Measurements from ENCODE around the gene SIRPG.

The SIRPG gene

DNA sequence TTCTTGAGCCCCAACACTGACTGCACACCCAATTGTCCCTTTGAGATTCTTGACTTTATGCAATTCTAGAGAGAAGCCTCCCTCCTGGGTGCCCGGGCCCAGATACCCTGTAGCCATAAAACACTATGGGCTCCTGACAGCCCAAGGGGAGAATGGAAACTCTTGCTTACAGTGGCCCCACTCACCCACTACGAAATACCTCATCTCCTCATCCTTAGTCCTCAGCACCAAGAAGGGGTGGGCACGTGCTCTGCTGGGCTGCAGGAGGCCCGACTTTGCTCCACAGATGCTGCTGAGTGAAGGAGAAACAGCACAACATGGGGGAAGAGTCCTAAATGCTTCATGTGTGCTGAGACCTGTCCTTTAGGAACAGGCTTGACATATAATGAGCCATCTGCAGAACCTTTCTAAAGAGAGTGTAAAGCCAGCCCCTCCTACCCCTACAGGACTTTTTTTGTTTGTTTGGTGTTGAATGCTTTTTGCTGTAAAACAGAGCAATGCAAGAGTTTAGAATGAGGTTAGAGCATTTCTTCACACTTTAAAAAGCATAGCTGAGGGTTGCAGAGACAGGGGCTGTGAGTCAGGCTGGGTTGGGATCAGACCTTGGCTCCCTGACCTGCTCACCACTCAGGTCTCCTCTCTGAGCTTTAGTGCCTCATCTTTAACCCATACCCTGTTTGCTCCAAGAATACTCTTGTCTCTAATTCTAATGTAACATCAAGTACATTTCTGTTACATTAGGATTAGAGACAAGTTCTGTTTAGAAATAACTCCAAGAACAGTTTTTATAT, 17.6 kb upstream of the SIRPG start:
- no peaks in the 10 kb centered on the region for H3K27me3 ChIP-seq (ENCODE audit: insufficient read depth, low read length, poor library complexity)
- H2BK5ac ChIP-seq (ENCODE audit: low read length), result no peak overlapping the region
- H3K56ac ChIP-seq (ENCODE audit: low read length), result no peak overlapping the region
- no peak overlapping the region for H3K4me2 ChIP-seq (ENCODE audit: low read length)
- H3K4ac ChIP-seq (ENCODE audit: low read depth, low read length), result no peak overlapping the region
- no peaks in the 10 kb centered on the region for H3K4me1 ChIP-seq (ENCODE audit: control insufficient read depth, low read depth, low read length)
- no peak overlapping the region for H4K5ac ChIP-seq (ENCODE audit: low read length)
- H3K23ac ChIP-seq (ENCODE audit: low read length), result no peak overlapping the region
- H3K36me3 ChIP-seq (ENCODE audit: control insufficient read depth, insufficient read depth, low read length), result no peaks in the 10 kb centered on the region
- H3K4me3 ChIP-seq (ENCODE audit: low read length), result no peak overlapping the region
- DNase-seq, result no peak
- no peak overlapping the region for H2AK5ac ChIP-seq (ENCODE audit: low read length)
- WGBS (ENCODE audit: extremely low coverage, insufficient coverage, low lambda C conversion rate), result no CpG with 5 or more reads among the region's 4 CpGs
- no peaks in the 10 kb centered on the region for H3K79me1 ChIP-seq (ENCODE audit: low read length)
- H2BK15ac ChIP-seq (replicated peaks; ENCODE audit: low read depth), result no peak overlapping the region
- H3K27ac ChIP-seq (ENCODE audit: low read depth, low read length), result no peak overlapping the region
- no peak overlapping the region for H3K18ac ChIP-seq (ENCODE audit: low read length)
- H3K79me2 ChIP-seq (ENCODE audit: control insufficient read depth, insufficient read depth, low read length), result no peaks in the 10 kb centered on the region
- H4K8ac ChIP-seq (ENCODE audit: low read depth, low read length), result no peak overlapping the region
- no peak overlapping the region for H2BK120ac ChIP-seq (ENCODE audit: low read depth, low read length)
- H3K9ac ChIP-seq (ENCODE audit: low read length), result no peak overlapping the region

DNA sequence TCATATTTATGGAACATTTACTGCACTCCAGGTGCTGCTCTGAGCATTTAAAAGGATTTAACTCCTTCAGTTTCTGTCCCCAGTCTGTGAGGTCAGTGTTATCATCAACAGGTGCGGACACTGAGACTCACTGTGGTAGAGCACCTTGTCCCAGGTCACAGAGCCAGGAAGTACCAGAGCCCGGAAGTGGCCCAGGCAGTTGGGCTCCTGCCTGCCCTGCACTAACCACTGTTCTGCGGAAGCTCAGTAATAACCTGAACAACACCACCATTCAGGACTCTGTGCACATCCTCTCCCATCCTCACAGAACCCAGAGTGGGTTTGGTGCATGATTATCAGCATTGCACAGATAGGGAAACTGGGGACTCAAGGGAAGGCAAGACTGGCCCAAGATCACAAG, 16.8 kb upstream of the SIRPG start:
- Histone ChIP-seq H3K4me3 (ENCODE audit: low read length) (no peak overlapping the region), H3K27me3 (ENCODE audit: insufficient read depth, low read length, poor library complexity) (no peaks in the 10 kb centered on the region), H3K79me2 (ENCODE audit: control insufficient read depth, insufficient read depth, low read length) (no peaks in the 10 kb centered on the region), H4K5ac (ENCODE audit: low read length) (no peak overlapping the region), H3K18ac (ENCODE audit: low read length) (no peak overlapping the region), H3K56ac (ENCODE audit: low read length) (no peak overlapping the region), H2BK5ac (ENCODE audit: low read length) (no peak overlapping the region), H3K79me1 (ENCODE audit: low read length) (no peaks in the 10 kb centered on the region), H3K27ac (ENCODE audit: low read depth, low read length) (no peak overlapping the region), H3K4me1 (ENCODE audit: control insufficient read depth, low read depth, low read length) (no peaks in the 10 kb centered on the region), H2BK15ac (replicated peaks; ENCODE audit: low read depth) (no peak overlapping the region), H2AK5ac (ENCODE audit: low read length) (no peak overlapping the region), H3K4me2 (ENCODE audit: low read length) (no peak overlapping the region), H3K4ac (ENCODE audit: low read depth, low read length) (no peak overlapping the region), H4K8ac (ENCODE audit: low read depth, low read length) (no peak overlapping the region), H3K9ac (ENCODE audit: low read length) (no peak overlapping the region), H3K36me3 (ENCODE audit: control insufficient read depth, insufficient read depth, low read length) (no peaks in the 10 kb centered on the region), H2BK120ac (ENCODE audit: low read depth, low read length) (no peak overlapping the region), H3K23ac (ENCODE audit: low read length) (no peak overlapping the region)
- DNase-seq, result no peak
- WGBS (ENCODE audit: extremely low coverage, insufficient coverage, low lambda C conversion rate), result no CpG with 5 or more reads among the region's 3 CpGs

DNA sequence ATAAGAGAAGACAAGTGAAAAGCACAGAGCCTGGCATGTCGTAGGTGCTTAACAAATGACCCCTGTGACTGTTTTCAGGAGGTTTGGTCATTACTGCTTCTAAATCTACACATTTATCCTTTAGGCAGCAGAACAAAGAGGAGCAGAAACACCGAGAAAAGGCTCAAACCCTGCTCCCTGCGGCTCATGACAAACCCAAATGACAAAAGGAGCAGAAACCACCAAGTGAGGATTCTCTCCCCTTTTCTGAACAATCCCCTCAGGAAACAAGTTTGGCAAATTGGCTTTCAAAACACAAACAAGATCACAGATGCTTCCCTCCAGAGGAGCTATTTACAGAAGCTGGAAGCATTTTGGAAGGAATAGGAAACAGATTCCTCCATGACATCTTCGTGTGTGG, 15.8 kb upstream of the SIRPG start:
- WGBS (ENCODE audit: extremely low coverage, insufficient coverage, low lambda C conversion rate), result no CpG with 5 or more reads among the region's 4 CpGs
- H2AK5ac ChIP-seq (ENCODE audit: low read length), result no peak overlapping the region
- DNase-seq, result no peak
- no peak overlapping the region for H3K4me2 ChIP-seq (ENCODE audit: low read length)
- no peak overlapping the region for H3K4me3 ChIP-seq (ENCODE audit: low read length)
- H3K79me1 ChIP-seq (ENCODE audit: low read length), result no peaks in the 10 kb centered on the region
- H3K18ac ChIP-seq (ENCODE audit: low read length), result no peak overlapping the region
- H4K8ac ChIP-seq (ENCODE audit: low read depth, low read length), result no peak overlapping the region
- no peaks in the 10 kb centered on the region for H3K79me2 ChIP-seq (ENCODE audit: control insufficient read depth, insufficient read depth, low read length)
- no peak overlapping the region for H4K5ac ChIP-seq (ENCODE audit: low read length)
- no peak overlapping the region for H2BK120ac ChIP-seq (ENCODE audit: low read depth, low read length)
- no peaks in the 10 kb centered on the region for H3K27me3 ChIP-seq (ENCODE audit: insufficient read depth, low read length, poor library complexity)
- H3K9ac ChIP-seq (ENCODE audit: low read length), result no peak overlapping the region
- no peak overlapping the region for H3K4ac ChIP-seq (ENCODE audit: low read depth, low read length)
- H3K56ac ChIP-seq (ENCODE audit: low read length), result no peak overlapping the region
- no peak overlapping the region for H3K27ac ChIP-seq (ENCODE audit: low read depth, low read length)
- no peaks in the 10 kb centered on the region for H3K4me1 ChIP-seq (ENCODE audit: control insufficient read depth, low read depth, low read length)
- no peak overlapping the region for H2BK15ac ChIP-seq (replicated peaks; ENCODE audit: low read depth)
- no peak overlapping the region for H3K23ac ChIP-seq (ENCODE audit: low read length)
- H3K36me3 ChIP-seq (ENCODE audit: control insufficient read depth, insufficient read depth, low read length), result no peaks in the 10 kb centered on the region
- H2BK5ac ChIP-seq (ENCODE audit: low read length), result no peak overlapping the region

DNA sequence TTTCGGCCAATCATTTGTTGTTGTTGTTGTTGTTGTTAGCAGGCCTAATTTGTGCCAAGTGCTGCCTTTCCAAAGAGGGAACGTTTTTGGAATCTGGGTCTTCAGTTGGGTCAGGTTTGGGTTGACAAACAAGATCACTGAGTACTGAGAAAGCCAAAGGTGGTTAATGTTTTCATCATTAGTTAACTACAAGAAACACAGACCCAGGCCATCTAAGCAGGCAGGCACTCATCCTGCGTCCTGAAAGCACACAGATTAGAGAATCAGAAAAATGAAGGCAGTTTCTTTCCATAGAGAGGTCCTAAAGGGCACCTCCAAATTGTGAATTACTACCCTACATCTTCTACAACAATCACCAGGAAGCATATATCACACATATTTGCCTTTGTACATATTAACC, 15.1 kb upstream of the SIRPG start:
- Histone ChIP-seq H3K9ac (ENCODE audit: low read length) (no peak overlapping the region), H2BK5ac (ENCODE audit: low read length) (no peak overlapping the region), H3K27ac (ENCODE audit: low read depth, low read length) (no peak overlapping the region), H2BK120ac (ENCODE audit: low read depth, low read length) (no peak overlapping the region), H3K4me1 (ENCODE audit: control insufficient read depth, low read depth, low read length) (no peaks in the 10 kb centered on the region), H3K56ac (ENCODE audit: low read length) (no peak overlapping the region), H3K27me3 (ENCODE audit: insufficient read depth, low read length, poor library complexity) (no peaks in the 10 kb centered on the region), H2AK5ac (ENCODE audit: low read length) (no peak overlapping the region), H3K4me2 (ENCODE audit: low read length) (no peak overlapping the region), H3K18ac (ENCODE audit: low read length) (no peak overlapping the region), H3K23ac (ENCODE audit: low read length) (no peak overlapping the region), H3K4me3 (ENCODE audit: low read length) (no peak overlapping the region), H3K36me3 (ENCODE audit: control insufficient read depth, insufficient read depth, low read length) (no peaks in the 10 kb centered on the region), H3K79me2 (ENCODE audit: control insufficient read depth, insufficient read depth, low read length) (no peaks in the 10 kb centered on the region), H3K4ac (ENCODE audit: low read depth, low read length) (no peak overlapping the region), H2BK15ac (replicated peaks; ENCODE audit: low read depth) (no peak overlapping the region), H4K8ac (ENCODE audit: low read depth, low read length) (no peak overlapping the region), H4K5ac (ENCODE audit: low read length) (no peak overlapping the region), H3K79me1 (ENCODE audit: low read length) (no peaks in the 10 kb centered on the region)
- DNase-seq, result no peak
- no CpG with 5 or more reads among the region's 3 CpGs for WGBS (ENCODE audit: extremely low coverage, insufficient coverage, low lambda C conversion rate)

DNA sequence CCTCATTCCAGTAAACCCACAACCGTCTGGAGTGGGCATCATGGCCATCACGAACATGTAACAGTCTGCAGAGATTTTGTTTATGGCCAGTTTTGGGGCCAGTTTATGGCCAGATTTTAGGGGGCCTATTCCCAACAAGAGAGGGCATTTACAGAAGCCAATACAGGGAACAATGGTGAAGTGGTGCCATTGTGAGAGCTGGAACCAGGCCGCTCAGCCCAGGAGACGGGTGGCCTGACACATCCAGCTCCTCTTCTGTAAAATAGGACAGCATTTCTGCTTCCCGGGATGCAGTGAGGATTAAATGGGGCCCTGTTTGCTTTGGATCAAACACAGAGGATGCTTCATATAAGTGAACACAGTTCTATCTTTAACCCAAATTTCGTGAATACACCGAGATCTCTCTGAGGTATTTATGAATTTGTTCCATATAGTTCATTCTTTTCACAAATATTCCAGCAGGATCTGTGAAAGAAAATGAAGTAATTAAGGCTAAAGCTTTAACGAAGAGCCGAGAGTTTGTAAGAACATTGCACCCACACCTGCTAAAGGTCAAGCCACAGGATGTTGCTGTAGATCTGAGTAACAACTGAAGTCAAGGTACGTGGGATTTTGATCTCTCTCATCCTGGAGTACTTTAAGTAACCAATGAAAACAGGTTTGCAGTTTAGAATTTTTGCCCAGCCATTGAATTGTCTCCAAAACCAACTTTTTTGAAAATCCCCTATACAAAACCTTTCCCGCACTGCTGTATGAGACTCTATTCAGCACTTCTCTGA, 14.5 kb upstream of the SIRPG start:
- no peak for DNase-seq
- Histone ChIP-seq H2BK5ac (ENCODE audit: low read length) (no peak overlapping the region), H3K56ac (ENCODE audit: low read length) (no peak overlapping the region), H4K5ac (ENCODE audit: low read length) (no peak overlapping the region), H3K36me3 (ENCODE audit: control insufficient read depth, insufficient read depth, low read length) (no peaks in the 10 kb centered on the region), H3K4me3 (ENCODE audit: low read length) (no peak overlapping the region), H3K18ac (ENCODE audit: low read length) (no peak overlapping the region), H4K8ac (ENCODE audit: low read depth, low read length) (no peak overlapping the region), H3K23ac (ENCODE audit: low read length) (no peak overlapping the region), H2AK5ac (ENCODE audit: low read length) (no peak overlapping the region), H3K9ac (ENCODE audit: low read length) (no peak overlapping the region), H2BK15ac (replicated peaks; ENCODE audit: low read depth) (no peak overlapping the region), H3K79me1 (ENCODE audit: low read length) (no peaks in the 10 kb centered on the region), H3K4ac (ENCODE audit: low read depth, low read length) (no peak overlapping the region), H3K4me1 (ENCODE audit: control insufficient read depth, low read depth, low read length) (no peaks in the 10 kb centered on the region), H3K4me2 (ENCODE audit: low read length) (no peak overlapping the region), H3K79me2 (ENCODE audit: control insufficient read depth, insufficient read depth, low read length) (no peaks in the 10 kb centered on the region), H3K27me3 (ENCODE audit: insufficient read depth, low read length, poor library complexity) (no peaks in the 10 kb centered on the region), H2BK120ac (ENCODE audit: low read depth, low read length) (no peak overlapping the region), H3K27ac (ENCODE audit: low read depth, low read length) (no peak overlapping the region)
- no CpG with 5 or more reads among the region's 11 CpGs for WGBS (ENCODE audit: extremely low coverage, insufficient coverage, low lambda C conversion rate)

Data from mesendoderm (in vitro differentiated cells).